CD8-positive, alpha-beta memory T cell (primary cell): ENCODE measurements around the gene SLC25A45. TPM values are rescaled to one million over a fixed set of nuclear protein-coding genes. Genes with fewer than 3 reads are reported as not detected.

Experiments
- CTCF ChIA-PET: fragments of 350-600 bp; sonication (Branson Sonifier 250); formaldehyde crosslinking; loops from one replicate; lab custom pipeline; 2021; ENCODE audit warnings: antibody characterized with exemption; lab: Charles Lee
- POLR2A ChIA-PET: fragments of 350-600 bp; sonication (Branson Sonifier 250); formaldehyde crosslinking; loops from one replicate; lab custom pipeline; 2021; ENCODE audit warnings: antibody characterized with exemption; lab: Charles Lee
- DNase-seq, 5 donors: peaks; one replicate each; pipeline versions ENCODE4 v3.0.0 to v3.0.0-alpha.2; 2020 to 2022; ENCODE audit warnings: mixed read lengths in 1 of 5
- H3K27ac ChIP-seq: one replicate; pipeline ENCODE4 v1.7.0; 2013; ENCODE audit warnings: low read depth, mild to moderate bottlenecking, low read length, moderate library complexity
- H3K27me3 ChIP-seq: 2 replicates; pipeline ENCODE4 v1.7.0; 2013; ENCODE audit warnings: low read length, mild to moderate bottlenecking; ENCODE audit not compliant: insufficient read depth, poor library complexity, severe bottlenecking
- H3K36me3 ChIP-seq: 2 replicates; pipeline ENCODE4 v1.7.0; 2013; ENCODE audit warnings: mild to moderate bottlenecking, low read length, moderate library complexity; ENCODE audit not compliant: insufficient read depth
- H3K4me1 ChIP-seq: 2 replicates; pipeline ENCODE4 v1.7.0; 2013; ENCODE audit warnings: mild to moderate bottlenecking, low read length, moderate library complexity; ENCODE audit not compliant: insufficient read depth
- H3K4me3 ChIP-seq: 2 replicates; pipeline ENCODE4 v1.7.0; 2013; ENCODE audit warnings: mild to moderate bottlenecking, low read length
- H3K9me3 ChIP-seq: 2 replicates; pipeline ENCODE4 v1.7.0; 2013; ENCODE audit warnings: mild to moderate bottlenecking, low read length
- H3K27ac Mint-ChIP-seq, 8 donors: one replicate each; pipeline ENCODE4 v1.8.0; 2020 to 2021; ENCODE audit warnings: mixed read lengths in 8 of 8, mild to moderate bottlenecking in 6 of 8, inconsistent platforms in 3 of 8, moderate library complexity in 3 of 8
- H3K27me3 Mint-ChIP-seq, 2 donors: one replicate each; pipeline ENCODE4 v1.8.0; 2020 to 2021; ENCODE audit warnings: mixed read lengths in 2 of 2, mild to moderate bottlenecking in 1 of 2, moderate library complexity in 1 of 2
- H3K36me3 Mint-ChIP-seq, 3 donors: one replicate each; pipeline ENCODE4 v1.8.0; 2020 to 2021; ENCODE audit warnings: mixed read lengths in 3 of 3, inconsistent platforms in 1 of 3, mild to moderate bottlenecking in 1 of 3
- H3K4me1 Mint-ChIP-seq, 3 donors: one replicate each; pipeline ENCODE4 v1.8.0; 2020 to 2021; ENCODE audit warnings: mixed read lengths in 3 of 3, inconsistent platforms in 1 of 3, mild to moderate bottlenecking in 1 of 3
- H3K4me3 Mint-ChIP-seq, 7 donors: one replicate each; pipeline ENCODE4 v1.8.0; 2020 to 2021; ENCODE audit warnings: mixed read lengths in 7 of 7, mild to moderate bottlenecking in 6 of 7, moderate library complexity in 4 of 7, inconsistent platforms in 2 of 7
- H3K9me3 Mint-ChIP-seq, 5 donors: one replicate each; pipeline ENCODE4 v1.8.0; 2020 to 2022; ENCODE audit warnings: mixed read lengths in 5 of 5, mild to moderate bottlenecking in 3 of 5, moderate library complexity in 2 of 5, inconsistent platforms in 1 of 5
- polyA plus RNA-seq: library from polyadenylated mRNA; unstranded; fragments of 300-500 nt; fragmentation: Illumina TruSeq; gene quantifications from one replicate; pipeline ENCODE4 v1.2.3, GENCODE V29; 2021
- total RNA-seq, 2 experiments: library from RNA; stranded (reverse); gene quantifications; one replicate each; pipeline ENCODE4 v1.2.3, GENCODE V29; 2021

The SLC25A45 gene
- total and polyA plus RNA-seq, 3 experiments from 2014 or later = 13.3 to 14.6 (median 13.8) TPM

DNA sequence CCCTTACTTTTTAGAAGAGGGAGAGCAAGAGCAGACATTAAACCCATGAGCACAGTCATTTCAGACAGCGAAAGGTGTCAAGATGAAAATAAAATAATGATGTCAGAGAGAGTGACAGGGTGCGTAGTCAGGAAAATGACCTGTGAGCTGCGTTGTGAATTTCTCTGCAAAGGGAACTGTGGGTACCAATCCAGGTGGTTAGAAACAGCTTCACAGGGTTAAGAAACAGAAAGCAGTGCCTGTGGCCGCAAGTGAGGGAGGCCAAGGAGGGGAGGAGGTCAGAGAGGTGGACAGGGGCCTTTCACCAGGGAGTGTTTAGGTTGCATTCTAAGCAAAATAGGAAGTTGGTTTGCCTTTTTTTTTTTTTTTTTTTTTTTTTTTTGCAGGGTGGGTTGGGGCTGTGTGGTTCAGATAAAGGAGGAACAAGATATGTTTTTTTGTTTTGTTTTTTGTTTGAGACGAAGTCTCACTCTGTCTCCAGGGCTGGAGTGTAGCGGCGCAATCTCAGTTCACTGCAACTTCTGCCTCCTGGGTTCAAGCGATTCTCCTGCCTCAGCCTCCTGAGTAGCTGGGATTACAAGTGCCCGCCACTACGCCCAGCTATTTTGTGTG, 20.0 kb downstream of the SLC25A45 start:
- no peak for DNase-seq
- no peak overlapping the region for H3K4me3 Mint-ChIP-seq

DNA sequence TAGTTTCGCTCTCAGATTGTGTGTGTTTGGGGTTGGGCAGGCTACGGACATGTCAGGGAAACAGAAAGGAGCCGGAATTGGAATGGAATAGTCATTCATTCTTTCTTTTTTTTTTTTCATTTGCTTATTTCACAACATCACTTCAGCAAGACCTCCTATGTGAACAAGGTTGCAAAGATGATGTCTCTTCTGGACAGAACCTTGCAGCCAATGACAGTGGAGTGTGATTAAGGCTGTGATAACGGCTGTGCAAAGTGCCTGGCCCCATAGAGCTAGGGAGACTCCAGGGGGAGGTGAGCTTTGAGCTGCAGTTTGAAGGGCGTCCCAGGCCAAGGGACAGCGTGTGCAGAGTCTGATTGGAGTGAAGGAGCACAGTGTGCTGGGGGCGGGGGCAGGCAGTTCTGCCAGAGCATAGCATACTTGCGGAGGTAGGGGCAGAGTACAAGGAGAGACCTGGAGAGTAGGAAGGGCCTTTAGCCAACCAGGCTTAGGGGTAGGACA, 24.5 kb downstream of the SLC25A45 start:
- H3K4me3 ChIP-seq = no peak overlapping the region
- Mint-ChIP-seq H3K36me3 (peaks cover 0 to 2% (median 0%) of the 10 kb centered on the region in 3 donors), H3K4me3 (peak overlapping the region in 3 of 7 donors; percentile 13 to 61 (median 18)), H3K9me3 (no peaks in the 10 kb centered on the region), H3K4me1 (peaks cover 0 to 18% (median 11%) of the 10 kb centered on the region in 3 donors), H3K27me3 (peaks cover 0 to 2% of the 10 kb centered on the region in 2 donors), H3K27ac (no peak overlapping the region)
- CTCF ChIA-PET = interaction anchor here (1.3 kb wide), 1 partner anchor 59 kb away, joined by 3 read pairs; no protein-coding TSS in a partner anchor
- POLR2A ChIA-PET = no interaction called here
- peaks cover 14% of the 10 kb centered on the region for H3K4me1 ChIP-seq
- H3K36me3 ChIP-seq = no peaks in the 10 kb centered on the region
- DNase-seq = no peak
- no peaks in the 10 kb centered on the region for H3K27me3 ChIP-seq
- no peak overlapping the region for H3K27ac ChIP-seq
- H3K9me3 ChIP-seq = no peaks in the 10 kb centered on the region

More for the DNA sequence above, 20.0 kb downstream of the SLC25A45 start:
- Mint-ChIP-seq H3K27me3 (no peaks in the 10 kb centered on the region), H3K36me3 (no peaks in the 10 kb centered on the region), H3K4me1 (peaks cover 0 to 7% (median 0%) of the 10 kb centered on the region in 3 donors), H3K9me3 (no peaks in the 10 kb centered on the region), H3K27ac (no peak overlapping the region)
- Histone ChIP-seq H3K27ac (peak overlapping the region; percentile 1), H3K9me3 (no peaks in the 10 kb centered on the region), H3K36me3 (no peaks in the 10 kb centered on the region), H3K4me1 (no peaks in the 10 kb centered on the region), H3K27me3 (no peaks in the 10 kb centered on the region), H3K4me3 (no peak overlapping the region)
- POLR2A ChIA-PET = no interaction called here
- CTCF ChIA-PET = no interaction called here

DNA sequence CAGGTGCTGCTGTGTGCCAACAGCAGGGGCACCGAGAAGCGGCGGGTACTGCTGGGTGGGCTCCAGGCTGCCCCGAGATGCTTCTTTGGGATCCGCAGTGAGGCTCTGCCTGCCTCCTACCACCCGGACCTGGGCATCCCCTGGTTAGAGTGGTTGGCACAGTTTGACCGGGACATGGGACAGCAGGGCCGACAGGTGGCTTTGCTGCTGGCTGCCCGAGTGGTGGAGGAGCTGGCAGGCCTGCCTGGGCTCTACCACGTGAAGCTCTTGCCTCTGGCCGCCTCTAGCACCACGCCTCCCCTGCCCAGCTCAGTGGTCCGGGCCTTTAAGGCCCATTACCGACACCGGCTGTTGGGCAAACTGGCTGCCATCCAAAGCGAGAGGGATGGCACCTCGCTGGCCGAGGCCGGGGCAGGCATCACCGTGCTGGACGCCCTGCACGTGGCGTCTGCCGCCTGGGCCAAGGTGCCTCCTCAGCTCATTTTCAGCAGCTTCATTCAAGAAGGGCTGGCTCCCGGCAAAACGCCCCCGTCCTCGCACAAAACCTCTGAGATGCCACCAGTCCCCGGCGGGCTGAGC, 26.0 kb downstream of the SLC25A45 start:
- peak overlapping the region in 6 of 7 donors; percentile 51 to 97 (median 72) for H3K4me3 Mint-ChIP-seq
- DNase-seq = no peak
- Histone ChIP-seq H3K9me3 (no peaks in the 10 kb centered on the region), H3K36me3 (peaks cover 10% of the 10 kb centered on the region), H3K27me3 (no peaks in the 10 kb centered on the region), H3K4me1 (peaks cover 14% of the 10 kb centered on the region), H3K27ac (no peak overlapping the region), H3K4me3 (no peak overlapping the region)
- no peaks in the 10 kb centered on the region for H3K9me3 Mint-ChIP-seq
- peaks cover 0 to 17% (median 3%) of the 10 kb centered on the region in 3 donors for H3K36me3 Mint-ChIP-seq
- peaks cover 0 to 5% of the 10 kb centered on the region in 2 donors for H3K27me3 Mint-ChIP-seq
- ChIA-PET CTCF (interaction anchor here (1.3 to 1.4 kb wide), 2 partner anchors 25 to 60 kb away, joined by 3 read pairs; no protein-coding TSS in a partner anchor), POLR2A (interaction anchor here (0.6 to 1.0 kb wide), 3 partner anchors 67 to 733 kb away, joined by 3 to 4 read pairs (median 3); partner anchors contain the start of gene NEAT1)
- peaks cover 0 to 14% (median 11%) of the 10 kb centered on the region in 3 donors for H3K4me1 Mint-ChIP-seq
- H3K27ac Mint-ChIP-seq = peak overlapping the region in 1 of 8 donors; percentile 85

DNA sequence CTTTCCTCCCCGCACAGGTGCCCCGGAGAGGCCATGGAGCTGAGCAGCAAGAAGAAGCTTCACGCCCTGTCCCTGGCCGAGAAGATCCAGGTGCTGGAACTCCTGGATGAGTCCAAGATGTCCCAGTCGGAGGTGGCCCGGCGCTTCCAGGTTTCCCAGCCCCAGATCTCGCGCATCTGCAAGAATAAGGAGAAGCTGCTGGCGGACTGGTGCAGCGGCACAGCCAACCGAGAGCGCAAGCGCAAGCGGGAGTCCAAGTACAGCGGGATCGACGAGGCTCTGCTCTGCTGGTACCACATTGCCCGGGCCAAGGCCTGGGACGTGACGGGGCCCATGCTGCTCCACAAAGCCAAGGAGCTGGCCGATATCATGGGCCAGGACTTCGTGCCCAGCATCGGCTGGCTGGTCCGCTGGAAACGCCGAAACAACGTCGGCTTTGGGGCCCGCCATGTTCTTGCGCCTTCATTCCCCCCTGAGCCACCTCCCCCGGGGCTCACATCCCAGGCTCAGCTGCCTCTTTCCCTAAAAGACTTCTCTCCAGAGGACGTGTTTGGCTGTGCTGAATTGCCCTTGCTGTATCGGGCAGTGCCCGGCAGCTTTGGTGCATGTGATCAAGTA, 26.6 kb downstream of the SLC25A45 start:
- POLR2A ChIA-PET = interaction anchor here (0.6 to 1.1 kb wide), 7 partner anchors 22 to 734 kb away, joined by 3 to 9 read pairs (median 3); partner anchors contain the start of genes DPF2, NEAT1 and SCYL1
- Histone ChIP-seq H3K27ac (no peak overlapping the region), H3K27me3 (no peaks in the 10 kb centered on the region), H3K36me3 (peaks cover 10% of the 10 kb centered on the region), H3K9me3 (no peaks in the 10 kb centered on the region), H3K4me3 (no peak overlapping the region), H3K4me1 (peaks cover 14% of the 10 kb centered on the region)
- peak overlapping the region; percentile 88 to 97 (median 90) for H3K4me3 Mint-ChIP-seq
- peaks cover 0 to 14% (median 11%) of the 10 kb centered on the region in 3 donors for H3K4me1 Mint-ChIP-seq
- H3K9me3 Mint-ChIP-seq = no peaks in the 10 kb centered on the region
- peak in 1 of 5 donors; percentile 50 for DNase-seq
- H3K27me3 Mint-ChIP-seq = peaks cover 0 to 5% of the 10 kb centered on the region in 2 donors
- H3K27ac Mint-ChIP-seq = peak overlapping the region in 3 of 8 donors; percentile 17 to 89 (median 64)
- peaks cover 0 to 23% (median 3%) of the 10 kb centered on the region in 3 donors for H3K36me3 Mint-ChIP-seq
- CTCF ChIA-PET = interaction anchor here (1.4 kb wide), 1 partner anchor 26 kb away, joined by 3 read pairs; no protein-coding TSS in a partner anchor

- H3K27ac Mint-ChIP-seq = peak overlapping the region in 7 of 8 donors; percentile 60 to 89 (median 78)
- peaks cover 0 to 28% (median 3%) of the 10 kb centered on the region in 3 donors for H3K36me3 Mint-ChIP-seq
- peaks cover 0 to 14% (median 11%) of the 10 kb centered on the region in 3 donors for H3K4me1 Mint-ChIP-seq
- Histone ChIP-seq H3K36me3 (peaks cover 10% of the 10 kb centered on the region), H3K9me3 (no peaks in the 10 kb centered on the region), H3K4me3 (peak overlapping the region; percentile 60), H3K27me3 (no peaks in the 10 kb centered on the region), H3K4me1 (peaks cover 14% of the 10 kb centered on the region), H3K27ac (peak overlapping the region; percentile 43)
- ChIA-PET POLR2A (interaction anchor here (0.6 to 1.1 kb wide), 5 partner anchors 22 to 248 kb away, joined by 3 to 9 read pairs (median 3); partner anchors contain the start of genes DPF2 and SCYL1), CTCF (no interaction called here)
- peak overlapping the region; percentile 88 to 97 (median 90) for H3K4me3 Mint-ChIP-seq
- peak; percentile 40 to 79 (median 54) for DNase-seq
- H3K9me3 Mint-ChIP-seq = no peaks in the 10 kb centered on the region
- H3K27me3 Mint-ChIP-seq = peaks cover 0 to 5% of the 10 kb centered on the region in 2 donors
Observed at GRCh38 chr11:65355013-65355775, 27.3 kb downstream of the SLC25A45 start.

DNA sequence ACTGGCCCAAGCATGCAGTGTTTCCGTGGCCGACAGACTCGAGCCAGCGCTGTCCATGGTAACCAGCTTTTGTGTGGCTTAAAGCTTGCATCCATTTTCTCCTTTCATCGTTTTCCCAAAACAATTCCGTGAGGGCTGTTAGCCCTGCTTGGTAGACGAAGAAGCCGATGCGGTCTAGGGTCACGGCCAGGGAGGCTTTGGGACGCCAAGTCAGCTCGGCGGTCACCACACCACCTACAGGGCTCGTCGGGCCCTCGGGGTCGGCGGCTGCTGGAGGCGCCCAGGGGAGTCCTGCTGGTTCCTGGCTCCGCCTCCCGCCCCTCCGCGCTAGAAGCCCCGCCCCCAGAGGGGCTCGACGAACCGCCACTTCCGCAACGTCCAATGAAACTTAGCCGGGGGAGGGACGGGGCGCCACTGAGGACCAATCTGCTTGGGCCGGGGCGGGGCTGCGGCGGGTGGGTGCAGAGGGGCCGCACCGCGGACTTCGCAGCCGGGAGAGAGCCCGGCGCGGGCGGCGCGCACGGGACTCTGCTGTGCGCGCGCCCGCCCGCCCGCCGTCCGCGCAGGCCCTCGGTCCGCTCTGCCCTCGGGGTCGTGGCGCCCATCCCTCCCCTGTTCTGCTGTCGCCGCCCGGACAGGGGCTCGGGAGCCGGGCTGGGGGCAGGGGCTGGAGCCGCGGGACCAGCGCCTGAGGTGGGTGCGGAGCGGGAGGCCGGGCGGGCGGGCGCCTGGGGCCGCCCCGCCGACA, 28.0 kb downstream of the SLC25A45 start, which contains the start of gene TIGD3:
Gene TIGD3, plus strand, starts transcription at position 487 of the 748 bp plus-strand sequence. CDS start 1,058 bp downstream, outside the sequence.
- H3K9me3 Mint-ChIP-seq = no peaks in the 10 kb centered on the region
- H3K27me3 Mint-ChIP-seq = peaks cover 0 to 5% of the 10 kb centered on the region in 2 donors
- Histone ChIP-seq H3K36me3 (peaks cover 14% of the 10 kb centered on the region), H3K4me1 (peaks cover 14% of the 10 kb centered on the region), H3K4me3 (peak within 1 kb of the TSS; percentile 60), H3K27ac (peak within 1 kb of the TSS; percentile 43), H3K27me3 (no peaks in the 10 kb centered on the region), H3K9me3 (no peaks in the 10 kb centered on the region)
- POLR2A ChIA-PET = interaction anchor here (0.6 to 1.4 kb wide), 4 partner anchors 22 to 170 kb away, joined by 3 to 4 read pairs (median 3); partner anchors contain the start of gene SCYL1
- CTCF ChIA-PET = interaction anchor here (0.7 to 1.2 kb wide), 2 partner anchors 62 to 170 kb away, joined by 3 to 4 read pairs; partner anchors contain the start of gene SCYL1
- H3K36me3 Mint-ChIP-seq = peaks cover 0 to 35% (median 3%) of the 10 kb centered on the region in 3 donors
- H3K4me3 Mint-ChIP-seq = peak within 1 kb of the TSS; percentile 88 to 97 (median 90)
- DNase-seq = peak; percentile 95 to 98 (median 98)
- peak within 1 kb of the TSS; percentile 60 to 97 (median 82) for H3K27ac Mint-ChIP-seq
- peaks cover 0 to 14% (median 11%) of the 10 kb centered on the region in 3 donors for H3K4me1 Mint-ChIP-seq
